HepG2 (cell line): ENCODE data around the gene MTHFD2. TPM values are rescaled to one million over a fixed set of nuclear protein-coding genes. Genes with fewer than 3 reads are reported as not detected.

ENCODE experiments used
- ARID2 ChIP-seq: sonication (generic); formaldehyde crosslinking; IDR thresholded peaks from 2 replicates; pipeline ENCODE4 v1.8.1; 2022; ENCODE audit warnings: mild to moderate bottlenecking, missing genetic modification reagents, borderline replicate concordance
- ATF6 ChIP-seq: sonication (generic); formaldehyde crosslinking; conservative IDR thresholded peaks from 2 replicates; pipeline ENCODE4 v1.4.0; 2020; ENCODE audit warnings: missing genetic modification reagents
- CEBPB ChIP-seq: IDR thresholded peaks from 2 replicates; pipeline ENCODE4 v1.6.1; 2011; ENCODE audit warnings: low read depth, low read length, improper control_type of control experiment, borderline replicate concordance
- CEBPZ ChIP-seq: IDR thresholded peaks from 2 replicates; pipeline ENCODE4 v1.6.1; 2012; ENCODE audit warnings: low read length, improper control_type of control experiment
- CHD4 ChIP-seq: fragments of 200-600 bp; sonication (generic); IDR thresholded peaks from 2 replicates; pipeline ENCODE4 v1.7.0; 2017; ENCODE audit warnings: mild to moderate bottlenecking, low read length, borderline replicate concordance
- CREBL2 ChIP-seq: sonication (generic); formaldehyde crosslinking; IDR thresholded peaks from 2 replicates; pipeline ENCODE4 v1.8.1; 2023; ENCODE audit warnings: missing genetic modification reagents, mild to moderate bottlenecking, borderline replicate concordance
- CREM ChIP-seq, 2 experiments: sonication (generic) in 1 of 2; formaldehyde crosslinking in 1 of 2; IDR thresholded peaks; 2 replicates each; pipeline versions ENCODE4 v1.4.0 to v1.6.1; 2016 to 2020; ENCODE audit warnings: antibody characterized with exemption in 1 of 2, mild to moderate bottlenecking in 1 of 2, missing genetic modification reagents in 1 of 2
- E2F1 ChIP-seq: sonication (generic); formaldehyde crosslinking; IDR thresholded peaks from 2 replicates; pipeline ENCODE4 v1.5.0; 2020; ENCODE audit warnings: missing genetic modification reagents
- GPN1 ChIP-seq: sonication (generic); formaldehyde crosslinking; IDR thresholded peaks from 2 replicates; pipeline ENCODE4 v1.5.1; 2020; ENCODE audit warnings: missing genetic modification reagents, borderline replicate concordance
- HMG20B ChIP-seq: conservative IDR thresholded peaks from 2 replicates; pipeline ENCODE4 v1.6.1; 2016; ENCODE audit warnings: missing genetic modification reagents, missing compliant biosample characterization
- IKZF4 ChIP-seq: sonication (generic); formaldehyde crosslinking; IDR thresholded peaks from 2 replicates; pipeline ENCODE4 v1.5.1; 2020; ENCODE audit warnings: borderline replicate concordance, mild to moderate bottlenecking, low read depth, missing genetic modification reagents; ENCODE audit errors: not compliant biosample characterization
- ISL2 ChIP-seq: sonication (generic); formaldehyde crosslinking; IDR thresholded peaks from 2 replicates; pipeline ENCODE4 v1.5.0; 2020; ENCODE audit warnings: missing genetic modification reagents
- NCOA5 ChIP-seq: sonication (generic); formaldehyde crosslinking; IDR thresholded peaks from 2 replicates; pipeline ENCODE4 v1.4.0; 2020; ENCODE audit warnings: missing genetic modification reagents
- NPAS2 ChIP-seq: sonication (generic); formaldehyde crosslinking; IDR thresholded peaks from 2 replicates; pipeline ENCODE4 v1.8.0; 2022; ENCODE audit warnings: mild to moderate bottlenecking, missing genetic modification reagents, borderline replicate concordance
- NR2F2 ChIP-seq: IDR thresholded peaks from 2 replicates; pipeline ENCODE4 v1.6.1; 2012; ENCODE audit warnings: low read depth, inconsistent platforms, borderline replicate concordance
- REPIN1 ChIP-seq: sonication (generic); formaldehyde crosslinking; IDR thresholded peaks from 2 replicates; pipeline ENCODE4 v1.8.0; 2022; ENCODE audit warnings: missing genetic modification reagents, low read depth, mild to moderate bottlenecking, borderline replicate concordance
- TFDP2 ChIP-seq: sonication (generic); formaldehyde crosslinking; IDR thresholded peaks from 2 replicates; pipeline ENCODE4 v1.4.0; 2020; ENCODE audit warnings: missing genetic modification reagents
- ZC3H13 ChIP-seq: sonication (generic); formaldehyde crosslinking; IDR thresholded peaks from 2 replicates; pipeline ENCODE4 v1.8.1; 2023; ENCODE audit warnings: mild to moderate bottlenecking, missing genetic modification reagents, moderate library complexity
- ZFP1 ChIP-seq: IDR thresholded peaks from 2 replicates; pipeline ENCODE4 v1.6.1; 2016
- ZNF136 ChIP-seq: sonication (generic); formaldehyde crosslinking; IDR thresholded peaks from 2 replicates; pipeline ENCODE4 v1.8.1; 2022; ENCODE audit warnings: low read depth, mild to moderate bottlenecking, moderate library complexity, missing genetic modification reagents
- ZNF543 ChIP-seq: sonication (generic); formaldehyde crosslinking; IDR thresholded peaks from 2 replicates; pipeline ENCODE4 v1.4.0; 2020; ENCODE audit warnings: mild to moderate bottlenecking, missing genetic modification reagents
- ZNF576 ChIP-seq: sonication (generic); formaldehyde crosslinking; IDR thresholded peaks from 2 replicates; pipeline ENCODE4 v1.4.0; 2020; ENCODE audit warnings: mild to moderate bottlenecking, missing genetic modification reagents
- ZNF878 ChIP-seq: sonication (generic); formaldehyde crosslinking; IDR thresholded peaks from 2 replicates; pipeline ENCODE4 v1.8.1; 2023; ENCODE audit warnings: mild to moderate bottlenecking, missing genetic modification reagents, moderate library complexity
- polyA plus RNA-seq, 8 experiments: library from polyadenylated mRNA; depleted of rRNA in 3 of 8; stranded (reverse) in 7 of 8; unstranded in 1 of 8; fragments of >200 nt; fragmentation: Illumina TruSeq in 4 of 8; extraction: Trizol in 4 of 8; gene quantifications; 2 replicates each; pipeline versions ENCODE4 v1.2.1 to v1.2.3, GENCODE V29; 2011 to 2016; ENCODE audit warnings: low read depth in 4 of 8, missing spikeins in 1 of 8, mixed read lengths in 1 of 8; ENCODE audit not compliant: insufficient read depth in 1 of 8
- total RNA-seq, 5 experiments: library from RNA; depleted of rRNA; stranded (reverse); fragments of >200 nt; fragmentation: Illumina TruSeq; extraction: Trizol; gene quantifications; 2 replicates each; pipeline ENCODE4 v1.2.3, GENCODE V29; 2016; ENCODE audit warnings: low read depth in 1 of 5

MTHFD2 gene
- total and polyA plus RNA-seq, 2 of the 13 experiments (the other 11 are each of a cell fraction or from before 2014, with no cell fraction given), result 188 to 269 TPM

- TF ChIP-seq ATF6 (CRISPR knock-in tag) (no peak), CREBL2 (CRISPR knock-in tag) (no peak), ZNF576 (no peak), CHD4 (no peak), ZNF878 (CRISPR knock-in tag) (0 out of 2 replicates have a peak, but pooled peaks have one; percentile 1), GPN1 (CRISPR knock-in tag) (no peak), NCOA5 (CRISPR knock-in tag) (no peak), ARID2 (CRISPR knock-in tag) (peak; percentile 64; the same call in 1 of the 2 replicates), NR2F2 (no peak), ISL2 (CRISPR knock-in tag) (no peak), REPIN1 (CRISPR knock-in tag) (peak; percentile 11; the same call in 1 of the 2 replicates), CREM (IDR thresholded peaks at IDR 0.05) (no peak), CREM (CRISPR knock-in tag; IDR thresholded peaks at IDR 0.05) (no peak), CEBPB (peak; percentile 54; the same call in 1 of the 2 replicates), HMG20B (CRISPR knock-in tag) (no peak), E2F1 (CRISPR knock-in tag) (no peak), ZFP1 (CRISPR knock-in tag) (no peak), ZC3H13 (no peak), ZNF543 (CRISPR knock-in tag) (no peak), CEBPZ (no peak), ZNF136 (CRISPR knock-in tag) (no peak), IKZF4 (no peak), TFDP2 (CRISPR knock-in tag) (no peak), NPAS2 (CRISPR knock-in tag) (no peak)
Observed at GRCh38 chr2:74199275-74199701, 873 bp downstream of the MTHFD2 start (continued).
